GM19372 (cell line): ENCODE measurements around the gene SIPA1L3.

ENCODE experiments used
- ATAC-seq: cut with Tn5 transposase; IDR thresholded peaks from one replicate; pipeline ENCODE4 v1.9.1; 2021; ENCODE audit warnings: mild to moderate bottlenecking, low read depth, moderate library complexity; ENCODE audit not compliant: unreplicated experiment

The SIPA1L3 gene

GRCh38 chr19:38165335-38165734 is 258.3 kb downstream of the SIPA1L3 start:
- ATAC-seq = no peak

- no peak for ATAC-seq
Measured at GRCh38 chr19:38168637-38169036, 261.6 kb downstream of the SIPA1L3 start.

GRCh38 chr19:38170334-38170733 is 263.3 kb downstream of the SIPA1L3 start:
- no peak for ATAC-seq

- ATAC-seq = no peak
Measured at GRCh38 chr19:38172001-38172400, 265.0 kb downstream of the SIPA1L3 start.

- no peak for ATAC-seq
Measured at GRCh38 chr19:38173291-38174041, 266.5 kb downstream of the SIPA1L3 start.

GRCh38 chr19:38175422-38175821 is 268.4 kb downstream of the SIPA1L3 start:
- ATAC-seq = no peak

- ATAC-seq = no peak
Measured at GRCh38 chr19:38180071-38180470, 273.1 kb downstream of the SIPA1L3 start.

- no peak for ATAC-seq
Measured at GRCh38 chr19:38182536-38183210, 275.7 kb downstream of the SIPA1L3 start.

- ATAC-seq = no peak
Measured at GRCh38 chr19:38183251-38183897, 276.4 kb downstream of the SIPA1L3 start.

GRCh38 chr19:38184815-38185214 is 277.8 kb downstream of the SIPA1L3 start:
- ATAC-seq = no peak

- ATAC-seq = no peak
Measured at GRCh38 chr19:38185562-38185961, 278.6 kb downstream of the SIPA1L3 start.

- no peak for ATAC-seq
Measured at GRCh38 chr19:38190061-38190460, 283.1 kb downstream of the SIPA1L3 start.

GRCh38 chr19:38190793-38191192 is 283.8 kb downstream of the SIPA1L3 start:
- ATAC-seq = no peak

- no peak for ATAC-seq
Measured at GRCh38 chr19:38191747-38192146, 284.7 kb downstream of the SIPA1L3 start.

GRCh38 chr19:38193445-38193844 is 286.4 kb downstream of the SIPA1L3 start:
- no peak for ATAC-seq

- no peak for ATAC-seq
Measured at GRCh38 chr19:38194061-38194701, 287.2 kb downstream of the SIPA1L3 start.

- no peak for ATAC-seq
Measured at GRCh38 chr19:38195237-38195636, 288.2 kb downstream of the SIPA1L3 start.

- no peak for ATAC-seq
Measured at GRCh38 chr19:38196245-38196837, 289.3 kb downstream of the SIPA1L3 start.

GRCh38 chr19:38196948-38197656 is 290.1 kb downstream of the SIPA1L3 start:
- no peak for ATAC-seq
